GM21619 (cell line): ENCODE results near the gene PFN3.

Source experiments
- ATAC-seq: cut with Tn5 transposase; IDR thresholded peaks from one replicate; pipeline ENCODE4 v1.9.1; 2021; ENCODE audit not compliant: unreplicated experiment

The PFN3 gene

DNA sequence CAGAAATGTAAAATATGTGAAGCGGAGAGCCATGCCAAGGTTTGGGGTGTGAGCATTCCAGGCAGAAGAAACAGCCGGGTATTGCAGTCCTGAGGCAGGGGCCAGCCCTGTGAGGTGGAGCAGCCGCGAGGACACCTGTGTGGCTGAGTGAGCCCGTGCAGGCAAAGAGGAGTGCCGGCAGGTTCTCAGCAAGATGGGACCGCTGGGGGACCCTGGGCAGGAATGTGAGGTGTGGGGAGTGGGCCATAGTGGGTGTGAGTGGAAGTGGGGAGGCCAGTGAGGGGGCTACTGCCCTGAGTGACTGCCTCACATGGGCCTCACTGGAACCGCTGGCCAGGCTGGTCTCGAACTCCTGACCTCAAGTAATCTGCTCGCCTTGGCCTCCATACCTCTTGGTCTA lies 38.0 kb upstream of the PFN3 start:
- no peak for ATAC-seq

GRCh38 chr5:177437623-177438022 lies 37.2 kb upstream of the PFN3 start:
- ATAC-seq = no peak

GRCh38 chr5:177435847-177436536 lies 35.5 kb upstream of the PFN3 start:
- ATAC-seq = no peak

GRCh38 chr5:177434942-177435738 lies 34.7 kb upstream of the PFN3 start:
- ATAC-seq = no peak

DNA sequence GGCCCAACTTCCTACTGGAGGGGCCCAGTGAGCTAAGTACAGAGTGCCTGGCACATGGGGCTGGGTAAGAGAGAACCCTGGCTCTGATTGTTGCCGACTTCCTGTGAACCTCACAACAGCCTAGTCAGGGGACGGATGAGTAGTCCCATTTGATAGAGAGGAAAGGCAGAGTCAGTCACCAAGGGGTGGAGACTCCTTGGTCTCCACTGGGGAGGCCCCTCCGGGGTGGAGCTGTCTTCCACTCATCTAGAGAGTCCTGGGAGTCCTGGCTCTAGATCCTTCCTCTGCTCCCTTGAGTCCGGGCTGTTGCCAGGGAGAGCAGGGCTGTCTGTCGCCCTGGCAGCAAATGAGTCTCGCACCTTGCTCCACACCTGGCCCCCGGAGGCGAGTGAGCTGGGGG lies 34.0 kb upstream of the PFN3 start:
- ATAC-seq = no peak

DNA sequence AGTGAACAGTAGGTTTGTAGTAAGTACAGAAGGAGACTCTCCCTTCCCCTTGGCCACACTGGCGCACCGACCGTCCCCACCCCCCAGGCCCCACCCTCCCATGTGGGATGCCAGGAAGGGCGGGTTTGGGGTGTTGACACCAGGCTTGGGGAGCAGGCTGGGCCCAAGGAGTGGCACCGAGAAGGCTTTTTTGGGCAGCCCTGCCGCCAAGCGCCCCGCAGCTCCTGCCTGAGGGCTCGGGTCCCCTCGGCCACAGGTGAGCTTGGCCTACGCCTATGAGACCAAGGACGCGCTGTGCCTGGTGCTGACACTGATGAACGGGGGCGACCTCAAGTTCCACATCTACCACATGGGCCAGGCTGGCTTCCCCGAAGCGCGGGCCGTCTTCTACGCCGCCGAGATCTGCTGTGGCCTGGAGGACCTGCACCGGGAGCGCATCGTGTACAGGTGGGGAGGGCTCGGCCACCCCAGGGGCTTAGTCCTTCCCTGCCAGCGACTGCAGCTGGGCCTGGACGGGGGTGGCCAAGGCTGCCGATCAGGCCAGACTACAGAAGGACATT lies 33.3 kb upstream of the PFN3 start:
- ATAC-seq = no peak

GRCh38 chr5:177432839-177433657 lies 32.6 kb upstream of the PFN3 start:
- no peak for ATAC-seq

DNA sequence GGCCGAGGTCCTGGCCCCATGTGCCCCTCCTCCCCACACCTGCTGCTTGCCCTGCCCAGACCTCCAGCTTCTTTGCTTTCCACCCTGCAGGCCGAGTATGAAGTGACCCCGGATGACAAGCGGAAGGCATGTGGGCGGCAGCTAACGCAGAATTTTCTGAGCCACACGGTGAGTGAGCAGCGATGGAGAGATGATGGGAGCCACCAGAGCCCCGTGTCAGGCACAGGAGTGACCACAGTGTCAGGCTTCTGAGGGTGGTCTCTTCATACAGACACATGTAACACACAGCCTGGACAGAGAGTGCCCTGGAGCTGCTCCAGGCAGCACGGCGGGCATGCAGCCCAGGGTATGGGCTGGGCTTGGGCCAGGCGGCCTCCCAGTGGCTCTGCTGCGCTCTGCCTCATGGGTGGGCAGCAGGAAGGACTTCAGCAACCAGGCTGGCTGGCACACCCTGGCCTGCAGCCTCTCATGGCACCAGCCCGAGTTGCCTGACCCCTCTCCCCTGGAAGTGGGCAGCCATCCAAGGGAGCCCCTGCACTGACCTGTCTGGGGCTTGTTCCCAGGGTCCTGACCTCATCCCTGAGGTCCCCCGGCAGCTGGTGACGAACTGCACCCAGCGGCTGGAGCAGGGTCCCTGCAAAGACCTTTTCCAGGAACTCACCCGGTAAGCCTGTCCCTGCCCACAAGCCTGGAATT lies 31.8 kb upstream of the PFN3 start:
- ATAC-seq = no peak

GRCh38 chr5:177431317-177432142 lies 31.1 kb upstream of the PFN3 start:
- ATAC-seq = peak; percentile 41

GRCh38 chr5:177430972-177431316 lies 30.5 kb upstream of the PFN3 start:
- ATAC-seq = no peak

- no peak for ATAC-seq
Measured at GRCh38 chr5:177430140-177430951, 29.9 kb upstream of the PFN3 start.

GRCh38 chr5:177429248-177430040 lies 29.0 kb upstream of the PFN3 start:
- no peak for ATAC-seq

DNA sequence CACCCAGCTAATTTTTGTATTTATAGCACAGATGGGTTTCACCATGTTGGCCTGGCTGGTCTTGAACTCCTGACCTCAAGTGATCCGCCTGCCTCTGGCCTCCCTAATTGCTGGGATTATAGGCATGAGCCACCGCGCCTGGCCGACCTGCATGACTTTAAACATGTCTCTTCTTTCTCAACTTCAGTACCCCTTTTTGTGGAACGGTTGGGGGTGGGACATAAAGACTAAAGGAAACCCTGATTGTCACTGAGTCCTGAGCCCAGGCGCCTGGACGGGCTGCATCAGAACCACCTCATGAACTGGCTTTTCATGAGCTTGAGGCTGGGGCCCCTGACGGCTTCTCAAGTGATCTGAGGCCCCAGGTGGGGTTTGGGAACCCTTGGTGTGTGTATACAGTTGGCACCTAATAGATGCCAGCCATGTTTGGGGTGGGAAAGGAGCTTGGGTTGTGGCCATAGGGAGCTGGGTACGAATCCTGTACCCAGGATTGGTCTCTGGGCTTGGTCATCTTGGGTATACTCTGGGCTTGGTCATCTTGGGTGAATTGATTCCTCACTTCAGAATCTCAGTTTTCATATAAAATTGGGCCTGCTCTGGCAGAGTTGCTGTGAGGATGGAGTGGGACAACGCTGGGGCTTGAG lies 28.2 kb upstream of the PFN3 start:
- no peak for ATAC-seq

DNA sequence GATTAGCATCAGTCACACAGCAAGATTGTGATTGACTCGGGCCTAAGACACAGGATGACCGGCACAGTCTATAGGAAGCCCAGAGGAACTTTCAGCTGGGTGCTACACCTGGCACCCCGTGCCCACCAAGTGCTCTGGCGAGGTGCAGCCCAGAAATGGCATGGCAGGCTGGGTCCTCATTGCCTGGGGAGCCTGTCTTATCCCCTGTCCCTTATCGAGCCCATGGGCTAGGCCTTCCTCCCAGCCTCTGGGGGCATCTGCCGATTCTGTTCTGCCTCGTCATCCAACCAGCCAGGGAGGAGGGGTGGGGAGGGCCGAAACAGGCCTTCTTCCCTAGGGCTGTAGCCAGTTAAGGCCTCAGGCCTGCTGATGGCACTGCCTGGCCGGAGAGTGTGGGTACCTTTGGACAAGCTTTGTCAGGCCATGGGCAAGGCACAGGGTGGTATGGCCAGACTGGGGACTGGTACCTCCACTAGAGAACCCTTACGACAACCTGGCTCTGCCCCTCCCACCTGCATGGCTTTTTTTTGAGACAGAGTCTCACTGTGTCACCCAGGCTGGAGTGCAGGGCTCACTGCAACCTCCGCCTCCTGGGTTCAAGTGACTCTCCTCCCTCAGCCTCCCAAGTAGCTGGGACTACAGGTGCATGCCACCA lies 27.6 kb upstream of the PFN3 start:
- no peak for ATAC-seq

- no peak for ATAC-seq
Measured at GRCh38 chr5:177427211-177427822, 26.9 kb upstream of the PFN3 start.

DNA sequence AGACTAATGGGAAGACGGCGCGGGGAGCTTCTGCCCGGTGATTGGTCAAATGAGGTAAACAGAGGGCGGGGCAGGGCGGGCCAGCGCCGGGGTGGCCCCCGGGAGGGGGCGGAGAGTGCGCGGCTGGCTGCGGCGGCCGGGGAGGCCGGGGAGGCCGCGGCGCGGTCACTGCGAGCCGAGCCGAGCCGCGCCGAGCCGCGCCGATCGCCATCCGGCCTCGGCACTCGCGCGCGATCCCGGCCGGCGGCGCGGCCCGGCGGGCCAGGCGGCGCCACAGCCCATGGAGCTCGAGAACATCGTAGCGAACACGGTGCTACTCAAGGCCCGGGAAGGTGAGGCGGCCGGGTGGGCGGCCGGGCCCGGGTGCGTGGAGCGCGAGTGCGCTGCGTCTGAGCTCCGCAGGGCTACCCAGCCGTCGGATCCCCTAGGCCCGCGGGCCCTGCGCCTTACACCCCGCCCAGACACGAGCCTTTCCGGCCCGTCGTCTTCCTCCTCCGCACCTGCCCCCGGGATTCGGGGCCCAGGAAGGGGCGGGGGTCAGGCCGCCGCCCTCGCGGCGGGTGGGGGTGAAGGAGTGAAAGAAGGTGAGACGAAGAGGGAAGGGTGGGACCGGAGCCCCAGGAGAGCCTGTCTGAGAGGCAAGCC lies 26.2 kb upstream of the PFN3 start, which contains the start of gene GRK6:
Gene GRK6 (plus strand): TSS at position 111 of the 645 bp plus-strand sequence. CDS start 170 bp downstream, at position 281.
- peak; percentile 2 for ATAC-seq
